Measurements from ENCODE around the gene ZNF202.

GRCh38 chr11:123707606-123708205 is 33.8 kb downstream of the ZNF202 start:
- TF ChIP-seq CTCF (IDR thresholded peaks at IDR 0.05), result peak; percentile 15 to 43
- no peak for TF ChIP-seq POLR2AphosphoS5 (IDR thresholded peaks at IDR 0.05)
